Muscle of back (tissue), 11 donors: ENCODE measurements around the gene TOM1L1. TPM values are rescaled to one million over a fixed set of nuclear protein-coding genes. Genes with fewer than 3 reads are reported as not detected.

Experiments
- DNase-seq, 3 donors: peaks; one replicate each; pipeline versions ENCODE4 v3.0.0 to v3.0.0-alpha.2; 2013
- polyA plus RNA-seq, 10 donors: library from polyadenylated mRNA; unstranded; fragments of 120-200 nt; gene quantifications; one replicate each; pipeline ENCODE4 v1.2.1, GENCODE V29; 2013; ENCODE audit not compliant: insufficient read length in 10 of 10

TOM1L1 gene
- polyA plus RNA-seq, 10 donors = 4.2 to 16.1 (median 6.3) TPM

DNA sequence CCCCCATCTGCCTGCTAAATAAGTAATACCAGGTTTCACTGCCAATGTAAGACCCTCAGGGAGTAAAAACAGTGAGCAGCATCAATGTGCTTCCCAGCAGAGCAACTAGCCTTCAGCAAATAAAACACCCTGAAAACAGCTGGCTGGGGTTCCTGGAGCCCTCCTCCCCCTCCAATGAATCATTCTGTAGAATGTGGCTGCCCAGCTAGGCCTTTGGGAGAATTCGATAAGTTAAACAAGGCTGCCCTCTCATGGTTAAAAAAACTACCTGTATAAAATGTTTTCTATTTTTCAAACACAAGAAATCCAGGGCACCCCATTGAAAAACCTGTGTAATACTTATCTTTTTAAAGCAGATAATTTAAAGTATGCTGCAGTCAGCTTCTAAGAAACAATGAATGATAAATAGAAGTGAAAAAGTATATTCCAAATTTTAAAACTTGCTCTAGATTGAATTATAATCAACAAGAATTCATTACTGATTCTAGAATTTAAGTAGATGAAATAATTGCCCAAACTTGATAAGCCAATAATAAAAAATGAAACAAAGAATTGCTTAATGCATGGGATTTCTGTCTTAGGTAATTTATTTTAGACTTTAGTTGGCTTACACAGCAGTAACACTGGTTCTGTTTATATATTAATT is 9.4 kb upstream of the TOM1L1 start:
- DNase-seq = peak; percentile 59 to 80 (median 64)

DNA sequence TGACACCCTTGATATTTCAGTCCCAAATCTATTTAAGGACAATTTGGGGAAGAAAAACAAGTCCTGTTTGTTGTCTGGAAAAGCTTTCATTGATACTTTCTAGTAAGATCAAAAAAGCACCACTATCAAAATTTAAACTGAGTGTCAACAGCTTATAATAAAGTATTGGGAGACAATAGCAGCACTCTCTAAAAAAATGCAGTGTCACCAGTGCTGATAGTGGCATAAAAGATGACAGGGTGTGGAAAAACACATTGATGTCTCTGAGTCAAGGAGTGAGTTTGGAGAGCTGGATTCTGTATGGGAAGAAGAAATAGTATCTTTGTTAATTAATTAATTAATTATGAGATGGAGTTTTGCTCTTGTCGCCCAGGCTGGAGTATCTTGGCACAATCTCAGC is 8.3 kb upstream of the TOM1L1 start:
- DNase-seq = no peak

DNA sequence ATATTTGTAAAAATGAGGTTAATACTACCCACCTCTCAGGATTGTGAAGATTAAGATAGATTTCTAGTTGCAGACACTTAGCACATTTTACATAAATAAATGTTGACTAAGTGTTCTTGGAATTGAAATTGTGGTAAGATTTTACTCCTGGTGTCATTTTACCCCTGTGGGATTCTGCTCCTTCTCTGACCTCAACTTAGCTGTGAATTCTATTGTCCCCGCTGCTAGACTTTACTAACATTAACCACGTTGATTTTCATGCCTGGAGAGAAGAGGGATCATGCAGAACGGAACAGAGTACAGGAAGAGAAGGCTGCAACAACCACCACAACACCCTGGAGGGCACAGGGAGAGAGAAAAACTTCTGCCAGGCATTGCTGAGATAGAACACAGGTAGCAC is 2.1 kb upstream of the TOM1L1 start:
- no peak for DNase-seq

DNA sequence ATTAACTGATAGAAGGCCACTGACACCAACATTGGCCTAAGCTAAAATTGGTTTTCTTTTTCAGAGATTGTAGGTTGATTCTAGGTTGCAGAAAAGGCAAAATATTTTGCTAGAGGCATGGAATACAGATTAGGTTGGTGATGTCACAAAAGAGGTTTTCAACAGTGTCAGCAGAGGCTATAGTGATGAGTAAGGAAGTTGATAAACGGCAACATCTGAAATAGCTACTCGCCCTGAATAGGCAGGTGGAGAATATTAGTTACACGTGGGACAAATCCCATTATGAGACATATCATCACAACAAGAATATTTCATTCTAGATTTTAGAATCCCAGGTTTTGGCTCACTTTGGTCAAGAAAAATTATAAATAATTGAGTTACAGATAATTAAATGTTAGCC is 1.5 kb upstream of the TOM1L1 start:
- no peak for DNase-seq

- peak in 1 of 3 donors; percentile 11 for DNase-seq
Observed at GRCh38 chr17:54899721-54900456, 763 bp upstream of the TOM1L1 start.

GRCh38 chr17:54901230-54901822 is 674 bp downstream of the TOM1L1 start:
- peak in 1 of 3 donors; percentile 12 for DNase-seq

GRCh38 chr17:54902017-54902416 is 1.4 kb downstream of the TOM1L1 start:
- peak in 1 of 3 donors; percentile 4 for DNase-seq

- DNase-seq = peak in 1 of 3 donors; percentile 5
Observed at GRCh38 chr17:54902611-54903010, 2.0 kb downstream of the TOM1L1 start.

- DNase-seq = peak; percentile 31 to 63 (median 48)
Observed at GRCh38 chr17:54903375-54903774, 2.7 kb downstream of the TOM1L1 start.

- DNase-seq = no peak
Observed at GRCh38 chr17:54906683-54907082, 6.0 kb downstream of the TOM1L1 start.

GRCh38 chr17:54907376-54907775 is 6.7 kb downstream of the TOM1L1 start:
- DNase-seq = no peak

GRCh38 chr17:54909766-54910165 is 9.1 kb downstream of the TOM1L1 start:
- DNase-seq = no peak

DNA sequence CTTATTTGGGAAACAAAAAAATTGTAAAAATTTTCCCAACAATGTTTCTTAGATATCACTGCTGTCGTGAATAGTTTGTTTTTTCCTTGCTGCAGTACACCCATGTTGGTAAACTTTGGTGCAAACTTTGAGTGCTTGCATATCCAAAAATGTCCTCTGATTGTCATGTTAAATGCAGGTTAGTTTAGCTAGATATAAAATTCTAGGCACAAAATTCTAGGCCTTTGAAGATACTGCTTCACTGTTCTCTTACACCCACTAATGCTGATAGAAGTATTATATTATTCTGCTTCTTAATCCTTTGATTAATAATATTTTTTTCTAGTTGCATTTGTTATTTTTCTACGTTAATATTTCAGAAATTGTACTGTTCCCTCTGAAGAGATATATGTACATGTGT is 16.1 kb downstream of the TOM1L1 start:
- no peak for DNase-seq

GRCh38 chr17:54919425-54919824 is 18.8 kb downstream of the TOM1L1 start:
- no peak for DNase-seq

DNA sequence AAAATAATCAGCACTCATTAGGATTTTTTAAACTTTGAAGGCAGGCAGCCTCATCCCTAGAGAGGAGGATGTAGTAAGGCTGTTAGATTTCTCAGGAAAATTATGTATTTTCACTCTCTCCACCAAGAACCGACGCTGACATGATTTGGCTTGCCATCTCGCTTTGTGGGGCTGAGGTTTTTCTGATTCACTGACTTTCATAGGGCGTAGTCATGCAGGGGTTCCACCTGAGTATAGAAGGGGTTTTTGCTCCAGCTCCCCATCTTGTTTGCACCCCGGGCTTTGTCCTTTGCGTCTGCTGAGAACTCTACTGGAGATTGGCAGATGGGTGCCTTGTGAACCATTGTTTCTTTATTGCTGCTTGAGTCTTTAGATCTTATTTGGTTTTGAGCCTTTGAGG is 20.2 kb downstream of the TOM1L1 start:
- no peak for DNase-seq

- no peak for DNase-seq
Observed at GRCh38 chr17:54924405-54924804, 23.8 kb downstream of the TOM1L1 start.

DNA sequence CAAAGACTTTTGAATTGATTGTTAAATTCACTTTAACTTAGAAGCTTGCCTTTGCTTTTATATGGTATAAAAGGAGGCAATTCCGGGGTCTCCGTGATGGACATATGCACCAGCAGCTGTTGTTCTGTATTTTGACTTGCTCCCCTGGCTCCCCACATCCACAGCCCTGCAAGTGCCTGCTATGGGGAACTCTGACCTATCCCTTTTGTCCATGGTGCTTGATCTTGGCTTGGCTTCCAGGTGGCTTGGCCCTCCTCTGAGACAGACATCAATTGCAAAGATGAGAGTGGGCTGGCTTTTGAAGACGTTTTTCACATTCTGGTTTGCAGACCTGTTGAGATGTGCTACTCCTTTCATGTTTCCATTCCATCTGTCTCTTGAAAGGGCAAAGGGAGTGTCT is 26.9 kb downstream of the TOM1L1 start:
- DNase-seq = no peak

DNA sequence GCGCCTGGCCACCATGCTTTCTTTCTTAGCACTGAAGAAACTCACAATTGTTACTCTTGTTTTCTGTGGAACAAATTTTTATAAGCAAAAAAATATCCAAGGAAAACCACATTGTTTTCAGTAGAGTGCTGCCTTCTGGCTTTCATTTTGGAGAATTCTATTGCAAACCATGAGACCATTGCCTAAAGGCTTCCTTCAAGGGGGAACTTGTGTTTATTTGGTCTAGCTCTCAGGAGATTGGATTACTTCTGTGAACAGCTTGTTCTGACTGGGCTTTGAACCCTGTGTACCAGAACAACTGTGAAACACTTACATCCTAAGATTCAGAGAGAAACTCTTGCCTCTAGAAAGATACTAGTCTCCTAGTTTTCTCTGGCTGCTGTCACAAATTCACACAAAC is 32.1 kb downstream of the TOM1L1 start:
- no peak for DNase-seq

- no peak for DNase-seq
Observed at GRCh38 chr17:54933921-54934320, 33.3 kb downstream of the TOM1L1 start.

DNA sequence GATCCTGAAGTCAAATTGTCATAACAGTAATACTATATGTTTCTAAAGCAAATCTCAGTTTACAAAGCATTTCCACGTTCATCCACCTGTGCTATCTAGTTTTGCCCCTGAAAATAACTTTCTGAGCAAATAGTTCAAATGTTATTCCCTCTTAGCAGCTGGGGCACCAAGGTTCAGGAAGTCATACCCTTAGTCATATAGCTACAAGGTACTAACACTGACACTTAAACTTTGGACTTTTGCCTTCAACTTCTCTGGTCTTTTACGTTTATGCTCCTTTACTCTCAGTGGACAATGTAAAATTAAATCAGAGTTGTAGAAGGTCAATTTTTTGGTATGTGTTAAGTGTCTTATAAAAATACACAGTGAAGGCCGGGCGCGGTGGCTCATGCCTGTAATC is 34.8 kb downstream of the TOM1L1 start:
- no peak for DNase-seq

- no peak for DNase-seq
Observed at GRCh38 chr17:54937018-54937417, 36.4 kb downstream of the TOM1L1 start.

DNA sequence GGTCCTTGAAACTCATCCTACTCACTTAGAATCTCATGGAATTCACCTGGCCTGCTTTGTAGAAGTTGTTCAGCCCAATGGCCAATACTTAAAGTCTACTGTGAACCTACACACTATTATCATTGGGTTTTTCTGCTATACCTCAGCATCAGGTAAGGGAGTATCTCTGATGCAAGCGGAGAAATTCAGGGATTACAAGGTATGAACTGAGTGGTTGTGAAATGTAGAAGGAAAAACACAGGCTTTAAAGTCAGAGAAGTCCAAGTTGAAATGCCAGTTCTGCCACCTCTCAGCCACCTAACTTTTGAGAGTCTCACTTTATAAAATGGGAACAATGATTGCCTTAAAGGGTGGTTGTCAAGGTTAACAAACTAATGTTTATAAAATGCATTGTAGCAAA is 36.8 kb downstream of the TOM1L1 start:
- DNase-seq = no peak

DNA sequence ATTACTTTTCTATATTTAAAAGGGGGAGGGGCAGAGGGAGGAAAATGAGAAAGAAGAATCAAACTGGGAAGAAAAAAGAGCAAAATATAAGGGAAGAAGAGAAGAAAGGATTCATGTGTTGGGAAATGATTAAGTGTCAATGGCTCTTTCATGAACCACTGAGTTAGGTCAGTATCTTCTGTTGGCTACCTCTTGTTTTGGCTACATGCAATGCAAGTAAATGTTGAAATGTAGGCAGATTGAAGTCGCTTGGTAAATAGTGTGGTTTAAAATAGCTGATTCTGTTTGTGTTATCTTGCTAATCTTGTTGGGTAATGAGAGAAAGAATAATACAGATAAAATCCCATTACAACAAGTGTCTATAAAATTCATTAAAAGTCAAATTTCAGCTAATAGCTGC is 40.6 kb downstream of the TOM1L1 start:
- no peak for DNase-seq
